Measurements from ENCODE around the gene CDH22.
A peak's percentile ranks its signal among the peaks of the same experiment; 100 is the strongest.

The CDH22 gene

GRCh38 chr20:46240065-46240464, 68.2 kb downstream of the CDH22 start:
- no peak for DNase-seq

- DNase-seq = no peak
Observed at GRCh38 chr20:46237736-46238135, 70.6 kb downstream of the CDH22 start.

- DNase-seq = no peak
Observed at GRCh38 chr20:46237227-46237626, 71.1 kb downstream of the CDH22 start.

- no peak for DNase-seq
Observed at GRCh38 chr20:46235077-46235476, 73.2 kb downstream of the CDH22 start.

GRCh38 chr20:46233701-46234100, 74.6 kb downstream of the CDH22 start:
- no peak for DNase-seq

GRCh38 chr20:46232539-46232938, 75.8 kb downstream of the CDH22 start:
- no peak for DNase-seq

GRCh38 chr20:46230801-46231282, 77.5 kb downstream of the CDH22 start:
- peak; percentile 28 for DNase-seq

- DNase-seq = no peak
Observed at GRCh38 chr20:46230106-46230491, 78.2 kb downstream of the CDH22 start.

GRCh38 chr20:46229478-46230105, 78.7 kb downstream of the CDH22 start:
- DNase-seq = no peak

- no peak for DNase-seq
Observed at GRCh38 chr20:46228670-46229069, 79.6 kb downstream of the CDH22 start.

- no peak for DNase-seq
Observed at GRCh38 chr20:46227272-46227767, 81.0 kb downstream of the CDH22 start.

GRCh38 chr20:46226602-46227001, 81.7 kb downstream of the CDH22 start:
- peak; percentile 8 for DNase-seq

GRCh38 chr20:46222521-46223007, 85.7 kb downstream of the CDH22 start:
- DNase-seq = no peak

- DNase-seq = no peak
Observed at GRCh38 chr20:46221256-46221833, 87.0 kb downstream of the CDH22 start.

GRCh38 chr20:46220455-46221207, 87.7 kb downstream of the CDH22 start:
- no peak for DNase-seq

GRCh38 chr20:46219920-46220319, 88.4 kb downstream of the CDH22 start:
- DNase-seq = no peak

GRCh38 chr20:46219190-46219589, 89.1 kb downstream of the CDH22 start:
- DNase-seq = no peak

GRCh38 chr20:46218656-46219055, 89.6 kb downstream of the CDH22 start:
- DNase-seq = no peak

GRCh38 chr20:46217583-46217982, 90.7 kb downstream of the CDH22 start:
- no peak for DNase-seq

GRCh38 chr20:46216770-46217464, 91.4 kb downstream of the CDH22 start:
- no peak for DNase-seq

GRCh38 chr20:46215913-46216707, 92.2 kb downstream of the CDH22 start:
- peak; percentile 91 for DNase-seq
